GM19467 (cell line): Measurements from ENCODE around the gene MACROD2.

ENCODE experiments used
- ATAC-seq: cut with Tn5 transposase; IDR thresholded peaks from one replicate; pipeline ENCODE4 v1.9.1; 2021; ENCODE audit warnings: mild to moderate bottlenecking, moderate library complexity; ENCODE audit not compliant: unreplicated experiment

The MACROD2 gene

GRCh38 chr20:15445056-15445840 lies 1449.9 kb downstream of the MACROD2 start:
- ATAC-seq = no peak

GRCh38 chr20:15446373-15446772 lies 1451.1 kb downstream of the MACROD2 start:
- no peak for ATAC-seq

GRCh38 chr20:15447549-15447948 lies 1452.2 kb downstream of the MACROD2 start:
- ATAC-seq = no peak

GRCh38 chr20:15449061-15449460 lies 1453.7 kb downstream of the MACROD2 start:
- no peak for ATAC-seq

- no peak for ATAC-seq
These were observed 1455.9 kb downstream of the MACROD2 start for GRCh38 chr20:15451241-15451640.

- no peak for ATAC-seq
These were observed 1460.0 kb downstream of the MACROD2 start for GRCh38 chr20:15455279-15455678.

GRCh38 chr20:15461938-15462337 lies 1466.6 kb downstream of the MACROD2 start:
- no peak for ATAC-seq

- no peak for ATAC-seq
These were observed 1480.2 kb downstream of the MACROD2 start for GRCh38 chr20:15475483-15475882.

GRCh38 chr20:15476186-15476585 lies 1480.9 kb downstream of the MACROD2 start:
- ATAC-seq = no peak

GRCh38 chr20:15476781-15477180 lies 1481.5 kb downstream of the MACROD2 start:
- ATAC-seq = no peak

- ATAC-seq = no peak
These were observed 1487.2 kb downstream of the MACROD2 start for GRCh38 chr20:15482525-15482924.

GRCh38 chr20:15485519-15485918 lies 1490.2 kb downstream of the MACROD2 start:
- ATAC-seq = no peak

GRCh38 chr20:15487030-15487429 lies 1491.7 kb downstream of the MACROD2 start:
- no peak for ATAC-seq

- no peak for ATAC-seq
These were observed 1492.4 kb downstream of the MACROD2 start for GRCh38 chr20:15487682-15488081.

- ATAC-seq = no peak
These were observed 1496.3 kb downstream of the MACROD2 start for GRCh38 chr20:15491575-15491974.

- ATAC-seq = no peak
These were observed 1499.5 kb downstream of the MACROD2 start for GRCh38 chr20:15494851-15495250.

- no peak for ATAC-seq
These were observed 1501.3 kb downstream of the MACROD2 start for GRCh38 chr20:15496501-15497039.

- no peak for ATAC-seq
These were observed 1503.6 kb downstream of the MACROD2 start for GRCh38 chr20:15498926-15499325.

GRCh38 chr20:15506311-15506710 lies 1511.0 kb downstream of the MACROD2 start:
- ATAC-seq = no peak

- ATAC-seq = no peak
These were observed 1511.8 kb downstream of the MACROD2 start for GRCh38 chr20:15507151-15507550.

GRCh38 chr20:15511551-15511950 lies 1516.2 kb downstream of the MACROD2 start:
- no peak for ATAC-seq

GRCh38 chr20:15512916-15513315 lies 1517.6 kb downstream of the MACROD2 start:
- no peak for ATAC-seq

- no peak for ATAC-seq
These were observed 1520.4 kb downstream of the MACROD2 start for GRCh38 chr20:15515691-15516090.
